SK-N-SH (cell line): Measurements from ENCODE around the gene AVPR2. TPM values are rescaled to one million over a fixed set of nuclear protein-coding genes. Genes with fewer than 3 reads are reported as not detected.

ENCODE experiments used
- CTCF ChIA-PET: fragments of 300-600, 350-600 bp; formaldehyde crosslinking; extraction: SDS; loops from one replicate; lab custom pipeline; 2021; lab: Yijun Ruan, JAX
- POLR2A ChIA-PET: fragments of 350-600 bp; sonication (Branson Sonifier 250); formaldehyde crosslinking; extraction: SDS; loops from one replicate; lab custom pipeline; 2020; ENCODE audit warnings: antibody characterized with exemption, inconsistent platforms; lab: Yijun Ruan, JAX
- DNase-seq: peaks from one replicate; pipeline ENCODE4 v3.0.0; 2012
- H2AFZ ChIP-seq: fragments of 200-600 bp; sonication (generic); 2 replicates; pipeline ENCODE4 v1.8.1; 2016; ENCODE audit warnings: antibody characterized with exemption, mild to moderate bottlenecking, low read depth
- H3F3A ChIP-seq: fragments of 200-600 bp; sonication (generic); replicated peaks from 2 replicates; pipeline ENCODE3; 2016; ENCODE audit warnings: antibody characterized with exemption, mild to moderate bottlenecking; ENCODE audit not compliant: insufficient read depth
- H3K27ac ChIP-seq, 2 experiments: fragments of 200-500 bp in 1 of 2; fragments of 200-600 bp in 1 of 2; sonication (Bioruptor generic) in 1 of 2; sonication (generic), shearing (Covaris generic) in 1 of 2; 2 replicates each; pipeline versions ENCODE4 v1.5.1 to v1.6.1; 2014 to 2016; ENCODE audit warnings: low read depth in 2 of 2, inconsistent platforms in 1 of 2, low read length in 1 of 2, mild to moderate bottlenecking in 1 of 2, mixed read lengths in 1 of 2
- H3K27me3 ChIP-seq: fragments of 200-600 bp; sonication (generic), shearing (Covaris generic); 2 replicates; pipeline ENCODE4 v1.6.1; 2016; ENCODE audit warnings: mixed run types; ENCODE audit not compliant: insufficient read depth
- H3K36me3 ChIP-seq, 2 experiments: fragments of 200-500 bp in 1 of 2; fragments of 200-600 bp in 1 of 2; sonication (Bioruptor generic) in 1 of 2; sonication (generic) in 1 of 2; replicated peaks in 1 of 2; 2 replicates each; pipeline versions ENCODE3 to v1.5.1; 2014 to 2016; ENCODE audit warnings: low read length in 1 of 2, mild to moderate bottlenecking in 1 of 2; ENCODE audit not compliant: insufficient read depth in 2 of 2, control insufficient read depth in 1 of 2
- H3K4me1 ChIP-seq, 2 experiments: fragments of 200-500 bp in 1 of 2; fragments of 200-600 bp in 1 of 2; sonication (Bioruptor generic) in 1 of 2; sonication (generic), shearing (Covaris generic) in 1 of 2; 2 replicates each; pipeline versions ENCODE4 v1.5.1 to v1.6.1; 2014 to 2016; ENCODE audit warnings: low read depth in 1 of 2, low read length in 1 of 2, mixed run types in 1 of 2; ENCODE audit not compliant: insufficient read depth in 2 of 2, control insufficient read depth in 1 of 2
- H3K4me2 ChIP-seq: fragments of 200-600 bp; sonication (generic), shearing (Covaris generic); 2 replicates; pipeline ENCODE4 v1.6.1; 2017; ENCODE audit warnings: mixed run types
- H3K4me3 ChIP-seq, 2 experiments: fragments of 200-500 bp in 1 of 2; fragments of 200-600 bp in 1 of 2; sonication (Bioruptor generic) in 1 of 2; sonication (generic), shearing (Covaris generic) in 1 of 2; 2 replicates each; pipeline versions ENCODE4 v1.5.1 to v1.8.1; 2014 to 2016; ENCODE audit warnings: low read depth in 2 of 2, inconsistent platforms in 1 of 2, low read length in 1 of 2, mild to moderate bottlenecking in 1 of 2, mixed read lengths in 1 of 2, moderate library complexity in 1 of 2
- H3K79me2 ChIP-seq: fragments of 200-600 bp; sonication (generic); 2 replicates; pipeline ENCODE4 v1.8.1; 2017; ENCODE audit warnings: mild to moderate bottlenecking; ENCODE audit not compliant: insufficient read depth
- H3K9ac ChIP-seq: fragments of 200-600 bp; sonication (generic); 2 replicates; pipeline ENCODE4 v1.6.1; 2017; ENCODE audit warnings: mixed run types
- H3K9me2 ChIP-seq: fragments of 200-600 bp; sonication (generic); 2 replicates; pipeline ENCODE4 v1.6.1; 2017; ENCODE audit warnings: mixed run types
- H3K9me3 ChIP-seq: fragments of 200-600 bp; sonication (generic); 2 replicates; pipeline ENCODE4 v1.6.1; 2017; ENCODE audit warnings: mixed run types, mild to moderate bottlenecking, moderate library complexity
- H4K20me1 ChIP-seq: fragments of 200-600 bp; sonication (generic); 2 replicates; pipeline ENCODE4 v1.6.1; 2017; ENCODE audit warnings: mild to moderate bottlenecking, mixed run types; ENCODE audit not compliant: insufficient read depth
- CHD2 ChIP-seq: fragments of 150-350 bp; IDR thresholded peaks from 2 replicates; pipeline ENCODE4 v1.6.1; 2018; ENCODE audit warnings: low read length; ENCODE audit not compliant: partially characterized antibody
- CTCF ChIP-seq: fragments of 200-600 bp; sonication (generic); IDR thresholded peaks from 2 replicates; pipeline ENCODE4 v1.6.1; 2017; ENCODE audit warnings: antibody characterized with exemption, mild to moderate bottlenecking, moderate library complexity
- ELF1 ChIP-seq: IDR thresholded peaks from 2 replicates; pipeline ENCODE4 v1.4.0; 2012
- NFIC ChIP-seq: IDR thresholded peaks from 2 replicates; pipeline ENCODE4 v1.4.0; 2012; ENCODE audit warnings: borderline replicate concordance
- RAD21 ChIP-seq: IDR thresholded peaks from 2 replicates; pipeline ENCODE4 v1.6.1; 2012; ENCODE audit warnings: mild to moderate bottlenecking, low read length
- SMC3 ChIP-seq: IDR thresholded peaks from 2 replicates; pipeline ENCODE4 v1.6.1; 2012; ENCODE audit warnings: low read depth, low read length, improper control_type of control experiment
- WGBS: methylation state at CpG from one replicate; pipeline ENCODE4 v1.1.6; 2017; ENCODE audit warnings: low lambda C conversion rate; 5-methylcytosine and 5-hydroxymethylcytosine counted together
- polyA plus RNA-seq, 3 experiments: library from polyadenylated mRNA; depleted of rRNA; stranded (reverse); fragments of >200 nt; gene quantifications; 2 replicates each; pipeline ENCODE4 v1.2.3, GENCODE V29; 2012
- TF ChIP-seq, protein P1 (sequence below): fragments of 150-350 bp; IDR thresholded peaks from 2 replicates; pipeline ENCODE4 v1.6.1; 2016; ENCODE audit warnings: mild to moderate bottlenecking, low read depth, low read length
- TF ChIP-seq, protein P2 (sequence below): IDR thresholded peaks from 2 replicates; pipeline ENCODE4; 2012

AVPR2 gene
- polyA plus RNA-seq, 1 of the 3 experiments (the other 2 are of a cell fraction) = not detected

- peaks cover 34% of the 10 kb centered on the region for H3K27me3 ChIP-seq
- no peaks in the 10 kb centered on the region for H3K79me2 ChIP-seq
- WGBS = 32% methylated on average over 17 of the region's 25 CpGs
- H3K9me3 ChIP-seq = no peaks in the 10 kb centered on the region
- TF ChIP-seq, protein P1, sequence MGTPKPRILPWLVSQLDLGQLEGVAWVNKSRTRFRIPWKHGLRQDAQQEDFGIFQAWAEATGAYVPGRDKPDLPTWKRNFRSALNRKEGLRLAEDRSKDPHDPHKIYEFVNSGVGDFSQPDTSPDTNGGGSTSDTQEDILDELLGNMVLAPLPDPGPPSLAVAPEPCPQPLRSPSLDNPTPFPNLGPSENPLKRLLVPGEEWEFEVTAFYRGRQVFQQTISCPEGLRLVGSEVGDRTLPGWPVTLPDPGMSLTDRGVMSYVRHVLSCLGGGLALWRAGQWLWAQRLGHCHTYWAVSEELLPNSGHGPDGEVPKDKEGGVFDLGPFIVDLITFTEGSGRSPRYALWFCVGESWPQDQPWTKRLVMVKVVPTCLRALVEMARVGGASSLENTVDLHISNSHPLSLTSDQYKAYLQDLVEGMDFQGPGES = no peak
- peak; percentile 32; the same call in 1 of the 2 replicates for TF ChIP-seq SMC3
- TF ChIP-seq RAD21 = peak; percentile 47
- peak; percentile 62 for TF ChIP-seq CTCF
- peak; percentile 22 for TF ChIP-seq CHD2
- TF ChIP-seq, protein P2, sequence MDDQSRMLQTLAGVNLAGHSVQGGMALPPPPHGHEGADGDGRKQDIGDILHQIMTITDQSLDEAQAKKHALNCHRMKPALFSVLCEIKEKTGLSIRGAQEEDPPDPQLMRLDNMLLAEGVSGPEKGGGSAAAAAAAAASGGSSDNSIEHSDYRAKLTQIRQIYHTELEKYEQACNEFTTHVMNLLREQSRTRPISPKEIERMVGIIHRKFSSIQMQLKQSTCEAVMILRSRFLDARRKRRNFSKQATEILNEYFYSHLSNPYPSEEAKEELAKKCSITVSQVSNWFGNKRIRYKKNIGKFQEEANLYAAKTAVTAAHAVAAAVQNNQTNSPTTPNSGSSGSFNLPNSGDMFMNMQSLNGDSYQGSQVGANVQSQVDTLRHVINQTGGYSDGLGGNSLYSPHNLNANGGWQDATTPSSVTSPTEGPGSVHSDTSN = no peak
- TF ChIP-seq NFIC = peak; percentile 80
- TF ChIP-seq ELF1 = no peak
- peak overlapping the region in 1 of 2 experiments; percentile 92; a peak in 2 of 4 replicates for H3K27ac ChIP-seq
- no peak overlapping the region for H3K9ac ChIP-seq
- H3K4me1 ChIP-seq = peaks cover 0 to 67% of the 10 kb centered on the region in 2 experiments; a peak in 1 of 4 replicates
- peak; percentile 90 for DNase-seq
- no peaks in the 10 kb centered on the region for H3K9me2 ChIP-seq
- H3K4me2 ChIP-seq = peak overlapping the region; percentile 55; the same call in 1 of the 2 replicates
- no peaks in the 10 kb centered on the region for H3K36me3 ChIP-seq
- no peaks in the 10 kb centered on the region; the same call in 1 of the 2 replicates for H4K20me1 ChIP-seq
- H3K4me3 ChIP-seq = no peak overlapping the region
- no peak overlapping the region for H2AFZ ChIP-seq
- CTCF ChIA-PET = interaction anchor here (0.7 to 16.7 kb wide), 23 partner anchors 8 to 412 kb away, joined by 3 to 271 read pairs (median 4); partner anchors contain the start of genes NAA10, PLXNB3 and RENBP
- H3F3A ChIP-seq = peaks cover 8% of the 10 kb centered on the region
- POLR2A ChIA-PET = interaction anchor here (0.8 to 3.0 kb wide), 7 partner anchors 12 to 129 kb away, joined by 3 to 14 read pairs (median 5); partner anchors contain the start of genes IDH3G, NAA10 and SSR4
These were observed 18.7 kb downstream of the AVPR2 start for GRCh38 chrX:153922932-153923857.
